NCI-H1105 (cell line): Measurements from ENCODE around the gene SAMHD1.
"Not testable (repeated sequence)": the region's sequence is repeated elsewhere in the genome, so short reads cannot be mapped to it uniquely, and the experiment has no call there.

Experiments
- DNase-seq: peaks from one replicate; lab custom pipeline; 2025; lab: John Stamatoyannopoulos, UW

The SAMHD1 gene

GRCh38 chr20:36916199-36916598, 35.3 kb downstream of the SAMHD1 start:
- DNase-seq: no peak

- DNase-seq: no peak
Observed at GRCh38 chr20:36908603-36909002, 42.9 kb downstream of the SAMHD1 start.

- DNase-seq: not testable (repeated sequence)
Observed at GRCh38 chr20:36906086-36906485, 45.4 kb downstream of the SAMHD1 start.

- DNase-seq: not testable (repeated sequence)
Observed at GRCh38 chr20:36905566-36905965, 45.9 kb downstream of the SAMHD1 start.

GRCh38 chr20:36904690-36905089, 46.8 kb downstream of the SAMHD1 start:
- no peak for DNase-seq

GRCh38 chr20:36895036-36895435, 56.5 kb downstream of the SAMHD1 start:
- DNase-seq: no peak

- no peak for DNase-seq
Observed at GRCh38 chr20:36893801-36894200, 57.7 kb downstream of the SAMHD1 start.

GRCh38 chr20:36891211-36891610, 60.3 kb downstream of the SAMHD1 start:
- no peak for DNase-seq

GRCh38 chr20:36890586-36890985, 60.9 kb downstream of the SAMHD1 start:
- no peak for DNase-seq

- DNase-seq: no peak
Observed at GRCh38 chr20:36888880-36889516, 62.5 kb downstream of the SAMHD1 start.

- DNase-seq: no peak
Observed at GRCh38 chr20:36887752-36888090, 63.8 kb downstream of the SAMHD1 start.

GRCh38 chr20:36886859-36887751, 64.4 kb downstream of the SAMHD1 start:
- DNase-seq: peak; percentile 86

- no peak for DNase-seq
Observed at GRCh38 chr20:36885356-36885755, 66.2 kb downstream of the SAMHD1 start.

GRCh38 chr20:36883977-36884535, 67.5 kb downstream of the SAMHD1 start:
- DNase-seq: no peak

GRCh38 chr20:36881888-36882287, 69.6 kb downstream of the SAMHD1 start:
- no peak for DNase-seq

- no peak for DNase-seq
Observed at GRCh38 chr20:36881331-36881730, 70.2 kb downstream of the SAMHD1 start.

- no peak for DNase-seq
Observed at GRCh38 chr20:36880741-36881250, 70.7 kb downstream of the SAMHD1 start.

- DNase-seq: no peak
Observed at GRCh38 chr20:36878941-36879340, 72.6 kb downstream of the SAMHD1 start.

- DNase-seq: no peak
Observed at GRCh38 chr20:36876473-36876833, 75.1 kb downstream of the SAMHD1 start.

- DNase-seq: no peak
Observed at GRCh38 chr20:36875702-36876472, 75.6 kb downstream of the SAMHD1 start, which contains the start of gene TLDC2. Gene TLDC2, plus strand, starts transcription at chr20:36876138. Its CDS starts 37 bp downstream, at chr20:36876175.

- not testable (repeated sequence) for DNase-seq
Observed at GRCh38 chr20:36875093-36875492, 76.4 kb downstream of the SAMHD1 start.
